H1 (cell line): Measurements from ENCODE around the gene CTPS2. TPM values are rescaled to one million over a fixed set of nuclear protein-coding genes. Genes with fewer than 3 reads are reported as not detected.

Source experiments
- BRCA1 ChIP-seq: IDR thresholded peaks from 2 replicates; pipeline ENCODE4 v1.6.1; 2012; ENCODE audit warnings: low read depth, low read length, improper control_type of control experiment
- CREB1 ChIP-seq: IDR thresholded peaks from 2 replicates; pipeline ENCODE4 v1.6.1; 2012; ENCODE audit warnings: inconsistent platforms
- JUN ChIP-seq: IDR thresholded peaks from 2 replicates; pipeline ENCODE4 v1.6.1; 2011; ENCODE audit warnings: low read depth, mild to moderate bottlenecking, improper control_type of control experiment, low read length
- JUND ChIP-seq: IDR thresholded peaks from 2 replicates; pipeline ENCODE4 v1.6.1; 2011; ENCODE audit warnings: mild to moderate bottlenecking, improper control_type of control experiment, low read length
- KDM1A ChIP-seq: fragments of 200-600, 300-600 bp; sonication (generic); IDR thresholded peaks from 2 replicates; pipeline ENCODE4 v1.7.1; 2016; ENCODE audit warnings: mild to moderate bottlenecking, low read length, borderline replicate concordance
- polyA plus RNA-seq, 7 experiments: library from polyadenylated mRNA; depleted of rRNA in 3 of 7; stranded (reverse) in 5 of 7; unstranded in 2 of 7; fragments of >200 nt in 5 of 7; fragments of 200-250 nt in 2 of 7; gene quantifications; 1 replicate in 5 of 7; 2 replicates in 1 of 7; 4 replicates in 1 of 7; pipeline versions ENCODE4 v1.2.1 to v1.2.3, GENCODE V29; 2011 to 2013; ENCODE audit warnings: missing spikeins in 2 of 7, mixed read lengths in 2 of 7
- total RNA-seq: library from RNA; stranded (reverse); fragmentation: NEBNext Ultra II Directional; extraction: Animal tissue kit (Norgen Biotek cat#: 25700); gene quantifications from 2 replicates; pipeline ENCODE4 v1.2.1, GENCODE V29; 2021

The CTPS2 gene
- total and polyA plus RNA-seq, 2 of the 8 experiments (the other 6 are each of a cell fraction or from before 2014, with no cell fraction given) = 17.1 to 34.0 TPM

DNA sequence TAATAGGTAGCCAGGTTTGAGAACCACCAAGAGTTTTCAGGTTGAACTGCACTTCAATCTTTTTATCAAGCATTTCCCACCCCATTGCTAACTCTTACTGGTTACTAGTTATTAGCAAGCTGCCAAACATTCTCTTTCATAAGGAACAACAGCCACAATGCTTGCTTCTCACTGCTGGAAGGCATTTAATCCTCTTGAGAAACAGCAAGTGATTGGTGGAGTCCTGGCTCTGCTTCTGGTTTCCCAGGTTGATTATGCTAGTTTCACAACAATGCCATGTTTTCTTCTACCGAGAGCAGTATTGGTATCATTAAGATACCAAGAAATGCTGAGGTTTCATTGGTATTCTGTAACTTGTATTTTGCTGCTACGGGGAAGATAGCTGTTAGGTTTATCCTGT is 41.5 kb upstream of the CTPS2 start (continued):
- TF ChIP-seq BRCA1 = no peak
- no peak for TF ChIP-seq JUN
- TF ChIP-seq JUND = no peak
- TF ChIP-seq CREB1 = no peak
- TF ChIP-seq KDM1A = no peak
